Fibroblast of villous mesenchyme (primary cell): Measurements from ENCODE around the gene IFFO2. TPM values are rescaled to one million over a fixed set of nuclear protein-coding genes. Genes with fewer than 3 reads are reported as not detected.

Experiments
- DNase-seq: peaks from one replicate; pipeline ENCODE4 v3.0.0-alpha.2; 2010; ENCODE audit warnings: low read depth
- H3K4me3 ChIP-seq: 2 replicates; pipeline ENCODE4 v1.5.1; 2011; ENCODE audit warnings: low read depth, mild to moderate bottlenecking, low read length
- CTCF ChIP-seq: IDR thresholded peaks from 2 replicates; pipeline ENCODE4 v1.5.1; 2012; ENCODE audit warnings: low read depth, mild to moderate bottlenecking, low read length; ENCODE audit not compliant: insufficient read depth
- total RNA-seq: library from RNA; depleted of rRNA; stranded (reverse); fragments of >200 nt; gene quantifications from 2 replicates; pipeline ENCODE4 v1.2.3, GENCODE V29; 2012

IFFO2 gene
- total RNA-seq, 1 donor: 11.2 TPM

- no peak for DNase-seq
- H3K4me3 ChIP-seq: no peak overlapping the region
- TF ChIP-seq CTCF: no peak
Measured at GRCh38 chr1:18920931-18921330, 35.5 kb downstream of the IFFO2 start.

- no peak for TF ChIP-seq CTCF
- no peak overlapping the region for H3K4me3 ChIP-seq
- DNase-seq: no peak
Measured at GRCh38 chr1:18919956-18920355, 36.5 kb downstream of the IFFO2 start.

- DNase-seq: no peak
- no peak for TF ChIP-seq CTCF
- no peak overlapping the region for H3K4me3 ChIP-seq
Measured at GRCh38 chr1:18919197-18919905, 37.1 kb downstream of the IFFO2 start.

- DNase-seq: no peak
- TF ChIP-seq CTCF: no peak
Measured at GRCh38 chr1:18918417-18918816, 38.1 kb downstream of the IFFO2 start.

GRCh38 chr1:18917071-18917799 is 39.2 kb downstream of the IFFO2 start:
- DNase-seq: no peak
- TF ChIP-seq CTCF: no peak
- no peak overlapping the region for H3K4me3 ChIP-seq

More at GRCh38 chr1:18918417-18918816, 38.1 kb downstream of the IFFO2 start:
- no peak overlapping the region for H3K4me3 ChIP-seq

- TF ChIP-seq CTCF: no peak
- H3K4me3 ChIP-seq: no peak overlapping the region
- no peak for DNase-seq
Measured at GRCh38 chr1:18915341-18915740, 41.1 kb downstream of the IFFO2 start.
